NCI-H2196 treated with DMSO at 0.1 percent for 48 hours (cell line): ENCODE results near the gene FAM120C.

ENCODE experiments used
- DNase-seq: peaks from one replicate; lab custom pipeline; 2025; ENCODE audit not compliant: unreplicated experiment; lab: John Stamatoyannopoulos, UW

Gene FAM120C

DNA sequence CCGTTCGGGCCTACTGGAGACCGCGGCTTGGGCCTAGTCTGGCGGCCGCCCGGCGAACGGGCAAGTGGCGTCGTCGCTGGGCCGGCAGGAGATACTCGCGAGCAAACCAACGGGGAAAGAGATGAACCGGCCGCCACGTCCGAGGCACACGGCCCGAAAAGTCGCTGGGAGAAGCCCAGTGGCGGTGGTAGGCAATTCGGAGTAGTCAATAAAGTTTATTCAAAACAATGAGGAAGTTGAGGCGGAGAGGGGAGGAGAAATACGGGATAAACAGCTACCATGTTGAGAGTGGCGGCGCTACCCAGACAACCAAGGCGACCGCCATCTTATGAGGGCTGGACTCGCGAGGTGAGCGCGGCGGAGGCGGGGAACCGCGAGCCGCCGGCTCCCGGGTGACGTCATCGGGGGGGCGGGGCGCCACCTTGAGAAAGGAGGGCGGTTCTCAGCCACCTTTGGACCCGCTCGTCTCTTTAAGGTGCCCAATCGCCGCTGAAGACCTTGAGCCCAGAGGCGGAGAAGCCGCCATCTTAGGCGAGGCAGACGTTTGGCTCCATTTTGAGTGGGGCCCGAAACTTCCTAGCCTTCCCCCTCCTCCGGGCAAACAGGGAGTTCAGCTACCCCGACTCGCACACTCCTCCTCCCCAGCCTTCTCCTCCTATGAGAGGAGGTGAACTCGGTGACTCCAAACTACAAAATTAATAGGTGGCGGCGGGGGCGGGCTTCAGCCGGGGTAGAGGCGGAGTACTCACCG, 138.8 kb downstream of the FAM120C start, which contains the start of gene PHF8:
Gene PHF8, minus strand, starts transcription at position 348 of the 751 bp plus-strand sequence. CDS start 1,745 bp downstream, outside the sequence.
- peak; percentile 88 for DNase-seq

DNA sequence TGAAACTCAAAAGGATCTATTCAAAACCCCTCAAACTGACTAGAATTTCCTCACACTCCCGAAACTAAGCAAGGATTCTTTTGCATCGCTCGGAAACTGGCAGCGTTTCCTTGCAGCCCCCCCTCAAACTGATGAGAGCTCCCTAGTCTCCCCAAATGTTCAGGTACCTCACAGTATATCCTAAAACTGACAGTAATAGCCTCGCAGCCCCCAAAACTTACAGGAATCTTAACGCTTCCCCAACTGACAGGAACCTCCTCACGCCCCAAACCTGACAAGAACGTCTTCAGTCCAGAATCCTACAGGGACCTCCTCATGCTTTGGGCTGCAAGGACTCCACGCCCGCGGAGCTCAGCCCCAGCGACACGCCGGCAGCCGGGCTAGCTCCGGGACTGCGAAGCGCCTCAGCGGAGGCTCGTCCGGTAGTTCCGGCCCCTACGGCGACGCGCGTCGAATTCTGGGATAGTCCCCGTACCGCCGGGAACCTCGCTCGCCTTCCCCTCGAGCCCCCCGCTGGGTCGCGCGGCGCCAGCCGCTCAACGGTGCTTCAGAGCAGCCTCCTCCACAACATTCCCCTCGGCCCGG, 139.4 kb downstream of the FAM120C start:
- DNase-seq = no peak

GRCh38 chrX:54043056-54043455, 140.0 kb downstream of the FAM120C start:
- no peak for DNase-seq

DNA sequence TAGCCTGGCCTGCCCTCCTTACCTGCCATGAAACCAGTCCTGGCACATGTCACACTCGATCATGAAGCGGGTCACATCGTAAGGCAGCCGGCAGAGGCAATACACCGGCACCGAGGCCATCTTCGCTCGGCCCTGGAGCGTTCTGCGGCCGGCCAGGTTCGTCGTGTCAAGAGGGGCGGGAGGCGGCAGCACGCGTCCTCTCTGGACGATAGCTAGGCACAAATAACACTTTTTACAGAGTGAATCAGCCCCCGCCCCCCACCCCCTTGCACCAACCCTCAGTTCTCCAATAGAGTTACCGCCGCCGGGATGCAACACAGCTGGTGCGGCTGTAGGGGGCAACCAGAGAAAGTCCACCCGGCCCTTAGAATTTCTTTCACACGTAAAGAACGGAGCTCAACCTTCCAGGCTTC, 140.4 kb downstream of the FAM120C start:
- peak; percentile 31 for DNase-seq

DNA sequence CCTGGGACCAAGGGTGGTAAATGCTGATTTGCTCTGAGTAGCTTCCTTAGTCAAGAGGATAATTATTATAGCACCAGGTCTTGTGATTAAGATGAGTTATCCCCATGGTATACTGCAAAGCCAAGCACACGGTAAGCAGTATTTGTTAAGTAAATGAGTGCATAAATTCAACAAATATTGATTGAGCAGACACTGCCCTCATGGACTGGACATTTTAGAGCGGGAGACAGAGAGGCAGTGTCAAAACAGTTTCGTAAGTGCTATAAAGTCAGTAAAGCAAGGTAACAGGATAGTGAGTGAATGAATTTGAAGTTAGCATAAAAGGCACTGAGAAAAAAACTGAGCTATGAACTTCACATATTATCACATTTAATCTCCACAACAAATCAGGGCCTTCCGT, 152.7 kb downstream of the FAM120C start:
- no peak for DNase-seq

- DNase-seq = peak; percentile 41
Measured at GRCh38 chrX:54029529-54030143, 153.4 kb downstream of the FAM120C start.

DNA sequence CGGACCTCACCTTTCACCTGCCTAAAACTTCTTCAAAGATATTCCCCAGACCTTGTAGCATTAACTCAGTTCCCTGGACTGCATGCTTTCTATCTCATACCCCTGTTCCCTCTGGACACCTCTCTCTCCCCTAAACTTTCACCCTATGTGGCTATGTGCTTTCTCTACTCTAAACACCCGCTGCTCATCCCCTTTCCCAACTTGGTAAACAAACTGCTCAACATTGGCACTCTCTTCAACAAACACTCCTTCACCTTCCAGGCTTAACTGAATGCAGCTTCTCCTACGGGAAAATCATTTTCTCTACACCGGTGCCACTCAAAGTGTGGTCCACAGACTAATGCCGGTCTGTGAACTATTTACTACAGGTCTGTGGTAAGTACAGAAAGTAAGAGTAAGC, 158.7 kb downstream of the FAM120C start:
- no peak for DNase-seq
